K562 (cell line): Measurements from ENCODE around the gene GLRA1. TPM values are rescaled to one million over a fixed set of nuclear protein-coding genes. Genes with fewer than 3 reads are reported as not detected.

Source experiments
- ATAC-seq: fragments of 200-7000 bp; cut with Tn5 transposase; 3 replicates; pipeline ENCODE4 v1.9.1; 2020; ENCODE audit warnings: moderate library complexity
- BruUV-seq: library from RNA; stranded (reverse); fragments of 400-500 nt; replicated peaks from 2 replicates; lab custom pipeline; 2021; lab: Mats Ljungman, UMichigan
- CTCF ChIA-PET: fragments of 300-600 bp; formaldehyde crosslinking; extraction: SDS; loops from one replicate; lab custom pipeline; 2021; ENCODE audit warnings: low intra/inter-chr PET ratio; lab: Yijun Ruan, JAX
- POLR2A ChIA-PET: fragments of 300-600, 350-650 bp; sonication (Branson Sonifier 250); formaldehyde crosslinking; extraction: SDS; loops from one replicate; lab custom pipeline; 2021; ENCODE audit warnings: antibody characterized with exemption, inconsistent platforms; lab: Yijun Ruan, JAX
- DNase-seq, 4 experiments: peaks; one replicate each; pipeline versions ENCODE4 v3.0.0 to v3.0.0-alpha.2; 2011 to 2018; ENCODE audit warnings: low spot score in 3 of 4, mixed read lengths in 3 of 4; ENCODE audit errors: extremely low read depth in 1 of 4
- FAIRE-seq: peaks from 2 replicates; lab custom pipeline; 2011; peaks lifted over from hg19 to GRCh38; lab: Jason Lieb, UNC
- H2AFZ ChIP-seq: 2 replicates; pipeline ENCODE4 v1.6.0; 2011; ENCODE audit warnings: low read depth, low read length, control low read depth, inconsistent platforms
- H3K27ac ChIP-seq: fragments of 200-600 bp; 3 replicates; pipeline ENCODE4 v1.8.0; 2011; ENCODE audit warnings: low read depth, mild to moderate bottlenecking, control low read depth, inconsistent platforms, low read length, moderate library complexity, mixed read lengths; ENCODE audit errors: extremely low read depth
- H3K27me3 ChIP-seq, 2 experiments: fragments of 300-600 bp in 1 of 2; 2 replicates in 1 of 2; 3 replicates in 1 of 2; pipeline versions ENCODE4 v1.6.0 to v1.8.0; 2011; ENCODE audit warnings: inconsistent platforms in 2 of 2, low read length in 2 of 2, mild to moderate bottlenecking in 1 of 2, mixed read lengths in 1 of 2, moderate library complexity in 1 of 2; ENCODE audit not compliant: control insufficient read depth in 2 of 2, insufficient read depth in 2 of 2
- H3K36me3 ChIP-seq: fragments of 300-600 bp; 3 replicates; pipeline ENCODE4 v1.8.0; 2011; ENCODE audit warnings: mild to moderate bottlenecking, low read length, inconsistent platforms; ENCODE audit not compliant: control insufficient read depth, insufficient read depth
- H3K4me1 ChIP-seq, 2 experiments: fragments of 200-600 bp in 1 of 2; replicated peaks in 1 of 2; 2 replicates in 1 of 2; 3 replicates in 1 of 2; pipeline versions ENCODE4 v1.5.1 to v1.8.0; 2011; ENCODE audit warnings: inconsistent platforms in 2 of 2, low read length in 2 of 2, mild to moderate bottlenecking in 1 of 2, mixed read lengths in 1 of 2, moderate library complexity in 1 of 2; ENCODE audit not compliant: control insufficient read depth in 2 of 2, insufficient read depth in 2 of 2
- H3K4me2 ChIP-seq: 2 replicates; pipeline ENCODE4 v1.6.1; 2011; ENCODE audit warnings: low read length, control low read depth, inconsistent platforms, mixed read lengths; ENCODE audit not compliant: insufficient read depth
- H3K4me3 ChIP-seq: fragments of 200-600 bp; sonication (generic), shearing (Covaris generic); 2 replicates; pipeline ENCODE4 v1.5.1; 2016; ENCODE audit warnings: control low read depth, inconsistent platforms
- H3K79me2 ChIP-seq: fragments of 200-600 bp; 3 replicates; pipeline ENCODE4 v1.8.0; 2011; ENCODE audit warnings: low read length, inconsistent platforms; ENCODE audit not compliant: control insufficient read depth, insufficient read depth
- H3K9ac ChIP-seq, 2 experiments: 2 replicates each; pipeline versions ENCODE4 v1.6.0 to v1.6.1; 2011; ENCODE audit warnings: low read depth in 2 of 2, low read length in 2 of 2, control low read depth in 1 of 2, inconsistent platforms in 1 of 2, mild to moderate bottlenecking in 1 of 2, mixed read lengths in 1 of 2; ENCODE audit not compliant: insufficient read depth in 1 of 2
- H3K9me1 ChIP-seq: one replicate; pipeline ENCODE4 v1.6.0; 2011; ENCODE audit warnings: inconsistent platforms, mild to moderate bottlenecking, low read length, moderate library complexity; ENCODE audit not compliant: control insufficient read depth, insufficient read depth
- H3K9me3 ChIP-seq: replicated peaks from 2 replicates; pipeline ENCODE4 v1.5.1; 2011; ENCODE audit warnings: low read depth, low read length, inconsistent platforms; ENCODE audit not compliant: control insufficient read depth, insufficient read depth
- H4K20me1 ChIP-seq: replicated peaks from 2 replicates; pipeline ENCODE4 v1.6.1; 2011; ENCODE audit warnings: low read length, inconsistent platforms, mixed read lengths; ENCODE audit not compliant: control insufficient read depth, insufficient read depth
- SMAD3 ChIP-seq: fragments of 450-650 bp; formaldehyde crosslinking; conservative IDR thresholded peaks from 2 replicates; pipeline ENCODE4 v1.4.0; 2020; ENCODE audit warnings: mild to moderate bottlenecking
- SRSF7 ChIP-seq: fragments of 200-400 bp; formaldehyde crosslinking; optimal IDR thresholded peaks from 2 replicates; pipeline ENCODE3; 2017; ENCODE audit warnings: mild to moderate bottlenecking, low read depth, low read length
- WGBS: fragments of 100-300 bp; shearing (Covaris generic); methylation state at CpG from one replicate; pipeline ENCODE4 v1.1.6; 2016; ENCODE audit warnings: low coverage, mixed read lengths; ENCODE audit not compliant: insufficient coverage; ENCODE audit errors: missing lambda C conversion rate; 5-methylcytosine and 5-hydroxymethylcytosine counted together
- in situ Hi-C: fragments of 300-500 bp; cut with MboI; formaldehyde crosslinking; loops from 4 replicates; pipeline ENCODE4 v1.15.0; 2018; ENCODE audit warnings: inconsistent platforms, mixed read lengths
- intact Hi-C: fragments of 100-400 bp; cut with micrococcal nuclease; formaldehyde crosslinking; loops from 2 replicates; pipeline ENCODE4 v1.14.2; 2022
- polyA plus RNA-seq, 8 experiments: library from polyadenylated mRNA; depleted of rRNA in 4 of 8; stranded (reverse) in 5 of 8; unstranded in 3 of 8; fragments of >200 nt; fragmentation: Nextera tagmentation in 2 of 8; fragmentation: Illumina TruSeq in 1 of 8; extraction: Ambion mirVana in 2 of 8; extraction: Trizol in 1 of 8; gene quantifications; 2 replicates each; pipeline versions ENCODE4 v1.2.1 to v1.2.3, GENCODE V29; 2011 to 2014; ENCODE audit warnings: inconsistent platforms in 1 of 8, missing spikeins in 1 of 8
- total RNA-seq, 7 experiments: library from RNA; depleted of rRNA in 6 of 7; stranded (reverse); fragments of >200 nt in 6 of 7; fragmentation: Illumina TruSeq in 2 of 7; extraction: Trizol in 2 of 7; gene quantifications; 2 replicates each; pipeline versions ENCODE4 v1.2.1 to v1.2.3, GENCODE V29; 2011 to 2021; ENCODE audit warnings: low replicate concordance in 1 of 7
- TF ChIP-seq, protein P1 (sequence below): fragments of 250-450 bp; sonication (Bioruptor Pico); IDR thresholded peaks from 2 replicates; pipeline ENCODE4 v1.8.0; 2021; ENCODE audit warnings: borderline replicate concordance, mild to moderate bottlenecking, moderate library complexity; ENCODE audit not compliant: poor library complexity, severe bottlenecking
- TF ChIP-seq, protein P2 (sequence below): fragments of 150-350 bp; IDR thresholded peaks from 2 replicates; pipeline ENCODE4 v1.6.1; 2014; ENCODE audit warnings: low read depth, mild to moderate bottlenecking, low read length, borderline replicate concordance

The GLRA1 gene
- total and polyA plus RNA-seq, 9 of the 15 experiments (the other 6 are each of a cell fraction or from before 2014, with no cell fraction given), result not detected

DNA sequence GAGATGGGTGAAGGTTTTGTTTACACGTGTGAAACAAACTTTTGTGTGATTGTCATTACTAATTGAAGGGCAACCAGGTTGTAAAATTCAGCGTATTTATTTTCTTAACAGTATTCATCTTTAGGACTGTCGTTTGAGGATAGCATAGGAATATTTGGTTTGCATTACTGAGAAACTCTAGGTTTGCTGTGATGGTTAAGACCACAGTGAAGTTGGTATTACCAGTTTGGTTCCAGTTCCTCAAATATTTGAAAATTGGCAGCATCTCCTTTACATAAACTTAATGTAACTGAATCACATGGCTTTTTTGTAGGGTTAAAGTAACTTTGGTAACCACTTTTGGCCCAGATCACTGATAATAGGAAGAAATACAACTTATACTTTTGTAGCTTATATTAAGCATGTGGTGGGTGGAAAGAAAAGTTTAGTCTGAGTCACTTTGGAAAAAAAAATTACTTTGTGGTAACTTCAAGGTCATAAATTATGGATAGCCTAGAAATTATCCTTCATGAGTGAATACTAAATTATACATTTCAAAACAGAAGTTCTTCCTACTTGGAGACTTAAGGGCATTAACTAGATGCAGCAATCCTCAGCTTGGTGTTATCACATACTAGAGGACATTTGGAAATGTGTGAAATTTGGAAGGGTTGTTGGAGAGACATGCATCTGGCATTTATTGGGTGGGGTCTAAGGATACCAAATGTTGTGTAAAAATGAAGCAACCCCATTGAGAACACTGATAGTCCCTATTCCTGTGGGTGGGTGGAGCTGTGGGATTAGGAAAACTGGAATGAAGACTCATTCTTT, 119.0 kb downstream of the GLRA1 start:
- Histone ChIP-seq H3K9me1 (no peaks in the 10 kb centered on the region), H3K27ac (no peak overlapping the region), H3K9me3 (no peaks in the 10 kb centered on the region), H3K4me2 (no peak overlapping the region), H3K36me3 (peaks cover 98% of the 10 kb centered on the region), H4K20me1 (no peaks in the 10 kb centered on the region), H2AFZ (no peak overlapping the region), H3K9ac (no peak overlapping the region), H3K4me1 (no peaks in the 10 kb centered on the region), H3K27me3 (no peaks in the 10 kb centered on the region), H3K4me3 (no peak overlapping the region), H3K79me2 (peaks cover 45% of the 10 kb centered on the region; the same call in 2 of the 3 replicates)
- FAIRE-seq (peak; percentile 60), ATAC-seq (no peak; the same call in 2 of the 3 replicates), DNase-seq (no peak)
- intact Hi-C loops, result no loop called here
- ChIA-PET POLR2A (interaction anchor here (1.1 to 1.5 kb wide), 3 partner anchors 13 to 34 kb away, joined by 3 to 5 read pairs (median 4); partner anchors contain the start of gene G3BP1), CTCF (no interaction called here)
- no TSS peak for BruUV-seq
- WGBS, result 88% methylated on average over 3 of the region's 3 CpGs
- in situ Hi-C loops, result no loop called here
- TF ChIP-seq SRSF7 (no peak), SMAD3 (CRISPR knock-in tag) (no peak)
- TF ChIP-seq, protein P1, sequence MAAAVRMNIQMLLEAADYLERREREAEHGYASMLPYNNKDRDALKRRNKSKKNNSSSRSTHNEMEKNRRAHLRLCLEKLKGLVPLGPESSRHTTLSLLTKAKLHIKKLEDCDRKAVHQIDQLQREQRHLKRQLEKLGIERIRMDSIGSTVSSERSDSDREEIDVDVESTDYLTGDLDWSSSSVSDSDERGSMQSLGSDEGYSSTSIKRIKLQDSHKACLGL (CRISPR knock-in tag), result no peak
- TF ChIP-seq, protein P2, sequence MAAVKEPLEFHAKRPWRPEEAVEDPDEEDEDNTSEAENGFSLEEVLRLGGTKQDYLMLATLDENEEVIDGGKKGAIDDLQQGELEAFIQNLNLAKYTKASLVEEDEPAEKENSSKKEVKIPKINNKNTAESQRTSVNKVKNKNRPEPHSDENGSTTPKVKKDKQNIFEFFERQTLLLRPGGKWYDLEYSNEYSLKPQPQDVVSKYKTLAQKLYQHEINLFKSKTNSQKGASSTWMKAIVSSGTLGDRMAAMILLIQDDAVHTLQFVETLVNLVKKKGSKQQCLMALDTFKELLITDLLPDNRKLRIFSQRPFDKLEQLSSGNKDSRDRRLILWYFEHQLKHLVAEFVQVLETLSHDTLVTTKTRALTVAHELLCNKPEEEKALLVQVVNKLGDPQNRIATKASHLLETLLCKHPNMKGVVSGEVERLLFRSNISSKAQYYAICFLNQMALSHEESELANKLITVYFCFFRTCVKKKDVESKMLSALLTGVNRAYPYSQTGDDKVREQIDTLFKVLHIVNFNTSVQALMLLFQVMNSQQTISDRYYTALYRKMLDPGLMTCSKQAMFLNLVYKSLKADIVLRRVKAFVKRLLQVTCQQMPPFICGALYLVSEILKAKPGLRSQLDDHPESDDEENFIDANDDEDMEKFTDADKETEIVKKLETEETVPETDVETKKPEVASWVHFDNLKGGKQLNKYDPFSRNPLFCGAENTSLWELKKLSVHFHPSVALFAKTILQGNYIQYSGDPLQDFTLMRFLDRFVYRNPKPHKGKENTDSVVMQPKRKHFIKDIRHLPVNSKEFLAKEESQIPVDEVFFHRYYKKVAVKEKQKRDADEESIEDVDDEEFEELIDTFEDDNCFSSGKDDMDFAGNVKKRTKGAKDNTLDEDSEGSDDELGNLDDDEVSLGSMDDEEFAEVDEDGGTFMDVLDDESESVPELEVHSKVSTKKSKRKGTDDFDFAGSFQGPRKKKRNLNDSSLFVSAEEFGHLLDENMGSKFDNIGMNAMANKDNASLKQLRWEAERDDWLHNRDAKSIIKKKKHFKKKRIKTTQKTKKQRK, result no peak
